ENCODE data around the gene EMX1.

The EMX1 gene

DNA sequence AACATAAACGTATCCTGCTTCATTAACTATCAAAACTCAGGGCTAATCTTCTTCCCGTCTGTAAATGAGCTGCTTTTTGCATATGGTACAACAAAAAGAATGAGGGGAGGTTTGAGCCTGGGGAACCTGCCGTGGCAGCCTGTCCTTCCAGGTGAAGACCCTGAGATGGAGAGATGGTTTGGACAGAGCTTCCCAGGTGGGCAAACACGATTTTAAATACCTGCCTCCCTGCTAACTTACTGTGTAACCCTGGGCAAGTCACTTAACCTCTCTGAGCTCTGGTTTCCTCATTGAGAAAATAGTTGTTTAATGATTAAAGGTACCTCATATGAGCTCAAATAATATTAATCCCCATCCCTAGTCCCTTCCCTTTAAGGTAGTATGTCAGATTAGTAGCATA lies 9.0 kb downstream of the EMX1 start:
- DNase-seq = no peak

DNA sequence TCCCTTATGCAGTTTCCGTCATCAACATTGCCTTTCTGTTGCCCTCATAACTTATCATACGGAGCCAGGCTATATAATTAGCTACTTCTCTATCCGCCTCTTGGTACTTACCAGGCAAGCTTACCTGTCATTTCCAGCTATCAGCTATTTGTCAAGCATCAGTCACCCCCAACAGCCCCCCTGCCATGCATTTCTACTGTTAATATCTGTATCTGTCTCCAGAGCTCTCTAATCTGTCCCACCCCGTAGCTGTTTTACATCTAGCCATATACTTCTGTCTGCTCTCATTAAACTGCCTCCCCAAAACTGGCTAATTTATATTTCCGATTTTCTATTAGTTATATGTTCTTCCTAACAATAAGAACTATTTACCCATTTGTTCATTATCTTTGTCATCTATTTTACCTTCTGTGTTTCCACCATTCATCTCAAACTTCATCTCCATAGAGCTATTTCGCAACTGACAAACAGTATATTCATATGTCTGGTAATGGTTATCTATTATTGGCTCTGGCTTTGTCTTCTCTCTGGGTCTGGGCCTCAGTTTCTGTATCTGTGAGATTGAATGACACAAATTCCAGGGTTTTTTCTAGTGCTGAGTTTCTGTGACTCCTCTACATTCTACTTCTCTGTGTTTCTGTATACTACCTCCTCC lies 9.6 kb downstream of the EMX1 start:
- DNase-seq = no peak

DNA sequence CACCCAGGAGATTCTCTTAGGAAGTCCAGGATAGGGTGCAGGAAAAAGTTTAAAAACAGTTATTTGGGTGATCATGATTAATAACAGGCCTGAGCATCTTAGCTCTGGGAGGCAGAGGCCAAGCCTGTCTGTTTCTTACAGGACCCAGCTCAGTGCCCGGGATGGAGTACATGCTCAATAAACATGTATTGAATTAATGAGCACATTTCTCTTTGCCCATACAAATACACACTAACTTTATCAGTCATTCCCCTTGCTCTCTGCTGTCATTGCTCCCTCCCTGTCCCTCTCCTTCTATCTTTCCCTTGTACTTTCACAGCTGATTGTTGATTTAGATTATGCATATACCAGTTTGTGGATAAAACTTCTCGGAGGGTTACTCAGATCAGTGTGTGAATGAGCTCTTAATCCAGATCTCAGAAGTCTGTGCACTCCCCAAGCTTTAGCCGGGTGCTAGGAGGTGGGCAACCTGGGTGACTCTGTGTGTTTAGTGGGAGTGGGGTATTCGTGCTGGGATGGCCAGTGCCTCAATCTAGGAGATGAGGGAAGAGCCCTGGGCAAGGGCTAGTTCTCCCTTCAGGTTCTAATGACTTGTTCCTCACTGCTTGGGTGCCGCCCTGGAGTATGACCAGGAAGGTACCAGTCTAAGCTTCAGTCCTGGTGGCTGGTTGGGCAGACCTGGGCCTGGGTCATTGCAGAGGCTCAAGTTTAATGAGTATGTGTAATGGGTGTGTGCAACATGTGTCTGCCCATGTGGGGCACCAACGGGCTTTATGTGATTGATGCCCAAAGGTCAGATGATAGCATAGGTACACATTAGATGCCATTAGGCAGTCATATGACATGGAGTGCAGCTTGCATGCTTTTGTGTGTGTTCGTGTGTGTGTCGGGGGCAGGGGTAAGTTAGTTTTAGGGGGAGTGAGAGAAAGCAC lies 10.6 kb downstream of the EMX1 start:
- no peak for DNase-seq

DNA sequence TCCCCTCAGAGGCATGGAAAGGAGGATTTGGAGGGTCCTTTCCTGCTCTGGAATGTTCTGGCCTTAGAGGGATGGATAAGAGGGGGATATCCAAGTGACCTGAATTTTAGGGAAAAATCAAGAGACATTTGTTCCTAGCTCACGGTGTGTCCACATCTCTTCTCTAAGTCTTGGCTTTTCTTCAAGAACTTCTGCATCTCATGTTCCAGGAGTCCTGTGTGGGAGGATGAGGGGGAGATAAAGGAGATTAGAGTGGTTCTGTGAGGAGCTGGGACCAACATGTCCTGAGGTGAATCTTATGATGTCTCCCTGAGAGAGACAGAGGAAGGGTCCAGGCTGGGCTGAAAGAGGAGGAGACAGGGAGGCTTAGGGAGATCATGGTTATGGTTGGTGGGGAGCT lies 11.7 kb downstream of the EMX1 start:
- no peak for DNase-seq

DNA sequence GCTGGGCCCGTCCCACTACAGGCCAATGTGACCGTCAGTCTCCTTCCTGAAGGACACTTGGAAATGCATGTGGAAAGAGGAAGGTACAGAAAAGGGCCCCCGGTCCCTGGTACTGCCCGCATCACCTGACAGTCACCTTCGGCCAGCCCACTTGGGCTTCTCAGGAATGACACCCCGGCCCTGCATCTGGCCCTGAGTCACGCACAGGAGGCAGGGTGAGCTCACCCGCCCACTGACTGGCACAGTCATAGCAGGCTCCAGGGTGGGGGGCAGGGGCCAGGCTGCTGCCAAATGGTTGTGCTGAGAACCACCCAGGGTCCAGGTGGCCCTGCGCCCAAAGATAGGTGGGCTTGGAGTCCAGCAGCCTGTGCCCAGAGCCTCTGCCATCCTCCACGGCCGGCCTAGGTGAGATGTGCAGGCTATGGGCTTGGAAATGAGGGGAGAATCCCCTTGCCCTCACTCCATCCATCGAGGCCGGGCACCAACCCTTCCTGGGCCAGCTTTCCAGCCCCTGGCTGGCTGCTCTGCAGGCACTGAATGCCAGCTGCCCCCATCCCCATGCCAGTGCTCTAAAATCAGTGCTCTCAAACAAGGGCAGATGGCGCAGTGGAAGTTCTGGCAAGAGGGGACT lies 14.1 kb downstream of the EMX1 start:
- DNase-seq = no peak

DNA sequence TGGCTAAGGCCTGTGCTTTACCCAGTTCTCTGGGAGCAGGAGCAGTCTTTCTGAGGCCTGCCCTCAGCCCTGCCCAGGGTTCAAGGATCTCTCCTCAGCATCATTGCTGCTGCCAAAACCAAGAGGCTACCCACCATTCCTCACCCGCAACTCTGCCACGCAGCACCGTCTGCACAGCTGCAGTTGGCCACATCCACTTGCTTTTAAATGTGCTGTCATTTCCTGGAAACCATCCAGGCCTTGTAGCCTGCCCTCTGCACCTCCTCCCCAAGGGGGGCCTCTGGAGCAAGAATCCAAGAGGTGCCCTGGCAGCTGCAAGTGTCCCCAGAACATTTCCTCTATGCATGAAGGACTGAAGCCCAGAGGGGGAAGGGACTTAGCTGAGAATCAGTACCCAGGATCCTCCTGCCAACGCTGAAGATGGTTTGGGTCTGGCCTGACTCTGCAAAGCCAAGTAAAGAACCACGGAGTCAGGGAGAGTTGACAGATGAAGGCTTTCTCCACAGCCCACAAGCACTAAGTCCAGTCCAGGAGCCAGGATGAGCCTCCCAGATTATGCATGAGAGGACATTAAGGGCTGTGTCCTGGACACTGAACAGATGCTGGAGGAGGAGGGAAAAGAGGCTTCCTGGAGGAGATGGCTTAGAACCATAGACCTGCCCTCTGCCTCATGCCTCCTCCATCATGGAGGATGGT lies 14.9 kb downstream of the EMX1 start:
- no peak for DNase-seq

DNA sequence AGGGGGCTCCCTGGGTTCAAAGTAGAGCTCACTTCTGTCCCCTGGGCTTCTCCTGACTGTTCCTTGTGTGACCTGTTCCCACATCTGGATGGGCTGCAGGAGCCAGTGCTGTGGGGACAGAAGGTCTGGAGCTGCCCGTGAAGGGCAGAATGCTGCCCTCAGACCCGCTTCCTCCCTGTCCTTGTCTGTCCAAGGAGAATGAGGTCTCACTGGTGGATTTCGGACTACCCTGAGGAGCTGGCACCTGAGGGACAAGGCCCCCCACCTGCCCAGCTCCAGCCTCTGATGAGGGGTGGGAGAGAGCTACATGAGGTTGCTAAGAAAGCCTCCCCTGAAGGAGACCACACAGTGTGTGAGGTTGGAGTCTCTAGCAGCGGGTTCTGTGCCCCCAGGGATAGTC lies 15.5 kb downstream of the EMX1 start:
- no peak for DNase-seq

DNA sequence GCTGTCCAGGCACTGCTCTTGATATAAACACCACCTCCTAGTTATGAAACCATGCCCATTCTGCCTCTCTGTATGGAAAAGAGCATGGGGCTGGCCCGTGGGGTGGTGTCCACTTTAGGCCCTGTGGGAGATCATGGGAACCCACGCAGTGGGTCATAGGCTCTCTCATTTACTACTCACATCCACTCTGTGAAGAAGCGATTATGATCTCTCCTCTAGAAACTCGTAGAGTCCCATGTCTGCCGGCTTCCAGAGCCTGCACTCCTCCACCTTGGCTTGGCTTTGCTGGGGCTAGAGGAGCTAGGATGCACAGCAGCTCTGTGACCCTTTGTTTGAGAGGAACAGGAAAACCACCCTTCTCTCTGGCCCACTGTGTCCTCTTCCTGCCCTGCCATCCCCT lies 15.9 kb downstream of the EMX1 start:
- DNase-seq = no peak

DNA sequence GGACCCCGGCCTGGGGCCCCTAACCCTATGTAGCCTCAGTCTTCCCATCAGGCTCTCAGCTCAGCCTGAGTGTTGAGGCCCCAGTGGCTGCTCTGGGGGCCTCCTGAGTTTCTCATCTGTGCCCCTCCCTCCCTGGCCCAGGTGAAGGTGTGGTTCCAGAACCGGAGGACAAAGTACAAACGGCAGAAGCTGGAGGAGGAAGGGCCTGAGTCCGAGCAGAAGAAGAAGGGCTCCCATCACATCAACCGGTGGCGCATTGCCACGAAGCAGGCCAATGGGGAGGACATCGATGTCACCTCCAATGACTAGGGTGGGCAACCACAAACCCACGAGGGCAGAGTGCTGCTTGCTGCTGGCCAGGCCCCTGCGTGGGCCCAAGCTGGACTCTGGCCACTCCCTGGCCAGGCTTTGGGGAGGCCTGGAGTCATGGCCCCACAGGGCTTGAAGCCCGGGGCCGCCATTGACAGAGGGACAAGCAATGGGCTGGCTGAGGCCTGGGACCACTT lies 16.4 kb downstream of the EMX1 start:
- DNase-seq = no peak

DNA sequence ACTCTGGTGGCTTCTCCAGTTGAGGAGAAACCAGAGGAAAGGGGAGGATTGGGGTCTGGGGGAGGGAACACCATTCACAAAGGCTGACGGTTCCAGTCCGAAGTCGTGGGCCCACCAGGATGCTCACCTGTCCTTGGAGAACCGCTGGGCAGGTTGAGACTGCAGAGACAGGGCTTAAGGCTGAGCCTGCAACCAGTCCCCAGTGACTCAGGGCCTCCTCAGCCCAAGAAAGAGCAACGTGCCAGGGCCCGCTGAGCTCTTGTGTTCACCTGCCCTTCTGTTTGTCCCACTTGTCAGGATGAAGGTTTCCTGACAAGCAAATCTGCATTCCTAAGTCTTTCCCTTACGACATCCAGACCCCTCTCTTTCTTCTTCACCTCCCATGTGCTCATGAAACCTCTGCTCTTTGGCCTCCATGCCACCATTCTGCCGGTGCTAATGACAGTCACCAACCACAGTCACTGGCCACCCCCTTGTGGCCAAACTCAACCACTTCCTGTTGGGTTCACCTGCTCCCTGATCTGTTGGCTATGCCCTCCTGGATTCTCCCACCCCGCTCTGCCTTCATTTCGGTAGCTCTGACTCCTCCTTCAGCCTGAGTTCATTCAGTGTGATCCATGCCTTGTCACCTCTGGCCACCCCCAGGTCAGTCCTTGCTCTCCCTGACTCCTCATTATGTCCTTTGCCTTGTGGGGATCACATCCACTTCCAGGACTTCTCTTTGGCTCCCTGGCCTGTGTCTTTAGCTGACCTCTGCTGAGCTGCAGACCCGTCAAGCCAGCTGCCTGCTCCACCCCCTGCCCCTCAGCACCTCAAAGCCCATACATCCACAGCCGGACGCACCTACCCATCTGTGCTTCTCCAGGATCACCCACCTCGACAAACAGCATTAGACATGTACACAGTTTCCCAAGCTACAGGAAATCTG lies 17.6 kb downstream of the EMX1 start:
- DNase-seq = no peak

DNA sequence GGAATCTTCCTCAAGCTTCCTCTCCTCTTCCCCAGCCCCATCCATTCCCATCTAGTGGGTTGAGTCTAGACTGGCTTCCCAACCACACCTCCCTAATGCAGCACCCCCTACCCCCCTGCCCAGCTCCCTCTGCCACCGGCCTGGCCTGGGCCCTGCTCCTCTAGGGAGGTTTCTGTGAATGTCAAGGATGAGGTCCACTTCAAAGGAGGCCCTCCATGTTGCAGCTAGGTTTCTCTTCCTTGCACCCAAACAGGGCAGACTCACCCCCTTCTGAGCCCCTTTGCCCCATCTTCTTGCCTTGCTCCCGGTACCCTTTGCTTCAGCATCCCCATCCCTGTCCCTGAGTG lies 18.3 kb downstream of the EMX1 start:
- DNase-seq = no peak

DNA sequence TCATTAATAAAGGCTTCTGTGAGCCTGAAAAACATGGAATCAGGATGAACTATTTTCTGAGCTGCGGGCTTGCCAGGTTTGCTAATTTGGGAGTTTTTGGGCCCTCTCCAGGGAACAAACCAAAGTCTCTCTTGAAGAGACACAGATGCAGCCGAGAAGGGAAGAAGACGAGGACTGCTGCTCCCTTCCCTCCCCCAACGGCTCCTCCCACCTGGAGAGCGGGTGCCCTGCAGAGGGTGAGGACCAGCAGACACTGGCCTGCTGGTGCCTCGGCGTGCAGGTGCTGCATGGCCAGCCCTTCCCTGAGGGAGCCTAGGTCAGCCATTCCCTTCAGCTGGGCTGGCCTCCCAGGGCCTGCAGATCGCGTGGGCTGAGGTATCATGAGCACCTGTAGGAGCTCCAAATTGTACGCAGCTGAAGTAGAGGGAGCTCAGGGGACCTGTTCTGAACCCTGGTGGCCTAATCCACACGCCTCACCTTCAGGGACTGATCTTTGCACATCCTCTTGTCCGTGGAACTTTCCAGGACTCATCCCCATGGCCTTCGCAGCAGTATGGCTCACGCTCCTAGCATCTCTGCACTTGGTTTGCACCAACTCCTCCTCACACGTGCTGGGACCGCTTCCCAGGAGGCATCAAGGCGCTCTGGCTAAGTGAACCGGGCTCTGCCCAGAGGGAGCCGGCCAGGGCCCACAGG lies 19.5 kb downstream of the EMX1 start:
- DNase-seq = no peak

DNA sequence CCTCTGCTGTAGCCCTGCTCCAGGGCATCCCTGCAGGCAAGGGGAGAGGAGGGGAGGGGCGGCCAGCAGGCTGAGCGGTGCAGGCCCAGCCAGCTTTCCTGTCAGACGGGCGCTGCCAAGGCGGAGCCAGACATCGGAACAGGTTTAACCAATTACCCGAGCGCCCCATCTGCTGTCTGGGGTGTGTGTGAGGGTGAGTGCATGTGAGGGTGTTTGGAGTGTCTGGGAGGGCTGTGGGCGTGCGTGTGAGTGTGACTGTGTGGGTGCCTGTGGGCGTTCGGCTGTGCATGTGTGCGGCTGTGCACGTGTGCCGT lies 20.0 kb downstream of the EMX1 start:
- DNase-seq = no peak

DNA sequence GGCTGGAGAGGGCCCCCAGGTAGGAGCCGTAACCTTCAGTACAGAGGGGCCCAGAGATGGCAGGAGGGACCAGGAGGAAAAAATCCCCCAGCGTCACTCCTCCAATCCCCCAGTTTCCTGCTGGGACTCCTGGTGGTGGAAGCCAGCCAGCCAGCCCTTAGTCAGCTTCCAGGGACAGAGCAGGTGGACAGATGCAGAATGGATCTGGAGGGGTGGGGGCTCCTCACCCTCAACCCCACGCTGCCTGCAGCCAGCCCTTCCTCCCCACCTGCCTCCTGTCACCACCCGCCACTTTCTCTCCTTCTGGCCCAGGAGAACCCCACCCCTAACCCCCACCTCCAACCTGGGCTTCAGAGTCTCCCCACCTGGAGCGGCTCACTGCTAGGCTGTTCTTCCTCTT lies 21.1 kb downstream of the EMX1 start:
- DNase-seq = no peak

DNA sequence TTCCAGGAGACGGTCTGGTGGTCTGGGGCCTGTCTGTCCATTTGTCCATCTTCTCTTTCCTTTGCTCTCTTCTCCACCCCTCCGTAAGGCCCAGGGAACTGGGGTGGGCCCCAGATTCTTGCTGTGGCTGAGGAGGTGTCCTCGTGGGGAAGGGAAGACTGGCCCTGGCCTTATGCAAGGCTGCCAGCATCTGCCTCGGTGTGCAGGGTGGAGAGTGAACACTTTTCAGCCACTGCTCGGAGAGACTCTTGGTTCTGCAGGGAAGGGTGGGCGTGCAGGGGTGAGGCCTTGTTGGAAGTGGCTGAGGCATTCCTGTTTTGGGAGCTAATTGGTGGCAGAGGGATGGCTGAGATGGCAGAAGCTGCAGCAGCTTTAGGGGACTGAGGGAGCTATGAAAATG lies 23.0 kb downstream of the EMX1 start:
- DNase-seq = no peak

DNA sequence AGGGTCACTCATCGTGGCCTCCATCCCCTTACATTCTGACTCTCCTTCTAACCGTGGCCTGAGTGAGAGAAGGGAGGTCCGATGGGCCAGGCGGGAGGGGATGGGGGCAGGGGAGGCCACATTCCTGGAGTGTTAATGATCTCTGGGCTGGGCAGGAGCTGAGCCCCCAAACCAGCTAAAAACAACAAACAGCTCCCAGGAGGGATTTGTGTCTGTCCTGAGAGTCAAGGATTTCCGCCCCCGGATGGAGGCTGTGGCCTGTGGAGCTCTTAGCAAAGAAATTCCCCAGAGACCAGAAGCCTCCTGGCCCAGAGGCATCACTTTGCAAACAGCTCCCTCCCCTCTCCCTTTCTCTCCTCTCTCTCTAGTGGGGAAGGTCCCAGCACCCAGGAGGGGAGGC lies 23.5 kb downstream of the EMX1 start:
- DNase-seq = no peak

DNA sequence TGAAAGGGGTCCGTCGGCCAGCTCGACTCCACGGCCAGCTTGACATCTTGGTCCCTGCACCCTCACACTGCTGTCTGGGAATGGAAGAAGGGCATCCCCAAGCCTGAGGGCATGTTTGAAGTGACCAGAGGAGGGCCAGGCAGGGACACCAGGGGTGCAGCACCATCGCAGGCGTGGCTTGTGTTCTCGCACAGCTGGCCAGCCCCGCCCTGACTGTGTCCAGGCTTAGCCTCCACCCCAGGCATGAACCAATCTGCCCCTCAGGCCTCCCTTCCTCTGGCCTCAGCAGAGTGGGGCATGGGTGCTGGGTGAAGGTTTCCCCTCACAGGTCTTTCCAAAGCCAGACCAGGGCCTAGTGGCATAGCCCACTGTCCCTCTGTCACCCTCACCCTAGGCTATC lies 25.0 kb downstream of the EMX1 start:
- DNase-seq = no peak

DNA sequence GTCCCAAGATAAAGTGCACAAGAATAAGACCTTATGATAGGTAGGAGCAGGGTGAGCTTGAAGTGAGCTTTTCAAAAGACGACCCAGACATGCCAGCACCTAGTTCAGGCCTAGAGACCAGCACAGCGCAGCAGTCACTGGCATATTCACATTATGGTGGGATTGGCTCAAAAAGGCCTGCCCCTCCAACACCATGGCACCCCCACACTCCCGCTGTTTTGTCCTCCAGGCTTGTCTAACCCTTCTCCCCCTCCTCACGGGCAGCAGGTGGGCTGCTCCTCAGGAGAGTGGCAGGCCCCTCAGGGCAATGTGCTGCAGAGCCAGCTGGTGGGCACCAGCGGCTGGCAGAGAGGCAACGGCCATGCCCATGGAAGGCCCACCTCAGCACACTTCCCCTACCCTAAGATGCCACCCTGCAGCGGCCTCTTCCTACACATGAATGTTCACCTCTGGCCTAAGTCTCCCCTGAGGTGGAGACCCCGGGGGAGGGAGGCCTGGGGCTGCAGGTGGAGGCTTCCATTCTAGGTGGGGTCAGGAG lies 25.6 kb downstream of the EMX1 start:
- DNase-seq = no peak

DNA sequence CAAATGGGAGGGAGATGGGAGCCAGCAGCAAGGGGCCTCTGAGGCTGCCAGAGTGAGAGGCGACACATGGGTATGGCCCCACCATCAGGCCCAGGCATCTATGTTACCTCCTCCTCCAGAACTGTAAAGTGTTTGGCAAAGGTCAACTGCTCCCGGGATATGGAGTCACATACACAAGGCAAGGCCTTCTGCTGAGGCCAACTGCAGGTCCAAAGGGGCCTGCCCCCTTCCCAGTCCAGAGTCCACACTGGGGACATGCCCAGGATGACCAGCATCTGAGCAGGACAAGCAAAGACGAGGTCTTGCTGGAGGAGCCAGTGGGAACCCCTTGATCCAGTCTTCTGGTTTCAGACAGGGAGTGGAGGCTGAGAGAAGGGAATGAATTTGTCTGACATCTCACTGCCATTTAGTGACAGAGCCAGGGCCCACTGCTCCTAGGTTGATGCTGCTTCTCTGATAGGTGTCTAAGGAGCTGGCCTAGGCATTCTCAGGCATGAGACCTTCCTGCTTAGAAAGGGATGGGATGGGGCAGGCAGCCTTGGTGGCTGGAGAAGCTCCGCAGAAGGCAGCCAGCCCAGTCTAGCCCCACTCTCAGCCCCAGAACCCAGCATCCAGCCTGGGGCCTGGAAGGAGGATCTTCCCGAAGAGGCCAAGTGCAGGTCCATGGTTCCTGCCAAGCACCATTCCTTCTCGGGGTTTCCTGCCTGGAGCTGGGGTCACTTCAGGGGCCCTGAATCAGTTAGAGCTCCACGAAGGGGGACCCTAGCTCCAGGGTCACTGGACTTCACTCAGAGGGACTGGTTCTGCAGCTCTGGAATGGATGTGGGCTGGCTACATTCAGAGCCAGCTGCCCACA lies 26.4 kb downstream of the EMX1 start:
- DNase-seq = no peak

DNA sequence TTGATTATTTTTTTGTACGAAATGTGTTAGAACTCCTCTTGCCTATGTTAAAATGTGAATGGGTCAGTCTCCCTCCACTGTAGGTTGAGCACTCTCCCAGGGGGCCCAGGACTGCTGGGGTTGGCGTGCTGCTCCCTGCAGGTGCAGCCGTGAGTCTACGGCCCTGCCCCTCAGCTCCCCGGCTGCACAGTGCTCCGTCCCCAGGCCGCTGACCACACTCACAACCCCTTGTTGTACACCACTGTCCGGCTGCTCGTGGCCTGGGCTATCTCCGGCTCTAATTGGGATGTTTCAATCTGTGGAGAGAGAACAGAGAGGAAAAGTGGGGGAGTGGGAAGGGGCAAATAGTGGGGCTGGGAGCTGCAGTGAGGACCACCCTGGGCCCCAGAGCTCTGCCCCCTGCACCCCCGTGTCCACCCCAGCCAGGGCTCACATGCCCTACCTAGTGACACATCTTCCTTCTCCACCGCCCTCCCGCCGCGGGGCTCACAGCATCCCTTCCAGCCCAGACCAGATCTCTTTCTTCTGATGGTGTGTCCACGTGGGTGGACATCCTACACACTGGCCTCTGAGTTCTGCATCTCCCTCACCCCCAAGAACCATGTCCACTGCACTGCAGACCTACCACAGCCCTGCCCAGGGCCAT lies 27.6 kb downstream of the EMX1 start:
- DNase-seq = no peak
